Activated naive CD4-positive, alpha-beta T cell treated with Interleukin-2 at 50 U/mL for 16 hours (primary cell): Measurements from ENCODE around the gene C20orf204.

ENCODE experiments used
- DNase-seq: peaks from one replicate; pipeline ENCODE4 v3.0.0-alpha.2; 2020

The C20orf204 gene

DNA sequence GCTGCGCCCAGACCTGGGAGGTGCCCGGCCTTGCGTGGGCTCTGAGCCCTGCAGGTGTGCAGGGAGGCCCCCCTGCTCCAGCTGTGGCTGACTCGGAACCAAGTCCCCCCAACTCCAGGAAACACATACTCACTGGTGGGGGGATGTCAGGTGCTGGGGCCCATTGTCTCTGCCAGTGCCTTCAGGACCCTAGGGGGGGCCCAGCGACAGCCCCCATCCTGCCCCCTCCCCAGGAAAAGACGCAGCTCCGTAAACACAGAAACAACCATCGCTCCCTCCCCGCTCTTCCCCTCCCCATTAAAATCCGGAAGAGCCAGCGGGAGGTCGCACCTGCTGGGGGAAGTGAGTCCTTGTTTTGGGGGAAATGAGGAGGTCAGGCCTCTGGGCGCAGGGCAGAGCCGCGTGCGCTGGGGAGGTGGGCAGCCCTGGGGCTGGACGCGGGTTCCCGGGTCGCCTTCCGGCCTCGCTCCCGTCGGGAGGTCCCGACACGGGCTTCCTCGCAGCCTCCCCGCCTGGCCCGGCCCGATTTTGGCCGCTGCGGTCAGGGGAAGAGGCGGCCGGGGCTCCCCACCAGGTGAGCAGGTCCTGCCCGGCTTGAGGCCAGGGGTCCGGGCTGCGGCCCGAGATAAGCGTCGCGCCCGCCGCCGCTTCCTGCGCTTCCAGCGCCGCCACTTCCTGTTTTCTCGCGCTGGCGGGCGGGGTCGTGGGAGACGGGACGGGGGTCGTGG lies 6.2 kb downstream of the C20orf204 start:
- no peak for DNase-seq

DNA sequence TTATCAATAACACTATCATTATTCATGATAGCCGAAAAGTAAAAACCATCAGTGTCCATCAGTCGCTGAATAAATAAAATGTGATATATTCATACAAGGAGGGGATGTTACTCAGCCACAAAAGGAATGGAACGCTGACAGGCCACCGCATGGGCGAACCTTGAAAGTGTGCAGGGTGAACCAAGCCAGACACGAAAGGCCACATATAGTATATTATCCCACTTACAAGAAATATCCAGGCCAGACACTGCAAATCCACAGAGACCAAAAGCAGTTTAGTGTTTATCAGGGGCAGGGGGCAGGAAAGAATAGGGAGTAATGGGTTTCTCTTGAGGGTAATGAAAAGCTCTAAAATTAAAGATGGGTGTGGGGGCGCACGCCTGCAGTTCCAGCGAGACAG lies 7.8 kb downstream of the C20orf204 start:
- no peak for DNase-seq

GRCh38 chr20:64044484-64045247 lies 8.7 kb downstream of the C20orf204 start:
- no peak for DNase-seq

- no peak for DNase-seq
Measured at GRCh38 chr20:64045346-64046011, 9.5 kb downstream of the C20orf204 start.

- no peak for DNase-seq
Measured at GRCh38 chr20:64047046-64047389, 11.0 kb downstream of the C20orf204 start.

- DNase-seq, result no peak
Measured at GRCh38 chr20:64047968-64048401, 12.0 kb downstream of the C20orf204 start.

DNA sequence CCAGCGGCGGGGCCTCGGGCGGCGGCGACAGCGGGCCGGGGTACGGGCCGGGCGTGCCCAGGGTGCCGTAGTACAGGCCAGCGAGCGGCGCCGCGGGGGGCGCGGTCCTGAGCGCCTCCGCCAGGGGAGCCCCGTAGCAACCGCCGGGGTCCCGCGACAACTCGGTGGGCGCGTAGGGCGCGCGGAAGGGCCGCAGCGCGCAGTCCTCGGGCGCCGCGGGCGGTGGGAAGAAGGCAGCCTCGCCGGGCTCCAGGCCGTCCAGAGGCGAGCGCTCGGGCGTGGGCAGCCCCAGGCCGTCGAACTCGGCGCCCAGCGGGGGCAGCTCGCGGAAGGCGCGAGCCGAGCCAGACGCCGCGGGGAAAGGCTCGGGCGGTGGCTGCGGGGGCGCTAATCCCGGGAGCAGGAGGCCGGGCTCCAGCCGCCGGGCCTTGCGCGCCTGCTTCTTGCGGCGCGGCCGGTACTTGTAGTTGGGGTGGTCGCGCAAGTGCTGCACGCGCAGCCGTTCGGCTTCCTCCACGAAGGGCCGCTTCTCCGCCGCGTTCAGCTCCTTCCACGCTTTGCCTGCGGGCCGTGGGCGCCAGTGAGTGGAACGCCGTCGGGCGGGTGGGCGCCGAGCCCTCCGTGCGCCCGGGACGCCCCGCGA lies 12.5 kb downstream of the C20orf204 start:
- no peak for DNase-seq

- peak; percentile 33 for DNase-seq
Measured at GRCh38 chr20:64049060-64049877, 13.3 kb downstream of the C20orf204 start, which contains the start of gene SOX18. Gene SOX18 (minus strand): TSS chr20:64049639. CDS start chr20:64049516, 123 bp downstream.

- no peak for DNase-seq
Measured at GRCh38 chr20:64049878-64050260, 13.9 kb downstream of the C20orf204 start.

DNA sequence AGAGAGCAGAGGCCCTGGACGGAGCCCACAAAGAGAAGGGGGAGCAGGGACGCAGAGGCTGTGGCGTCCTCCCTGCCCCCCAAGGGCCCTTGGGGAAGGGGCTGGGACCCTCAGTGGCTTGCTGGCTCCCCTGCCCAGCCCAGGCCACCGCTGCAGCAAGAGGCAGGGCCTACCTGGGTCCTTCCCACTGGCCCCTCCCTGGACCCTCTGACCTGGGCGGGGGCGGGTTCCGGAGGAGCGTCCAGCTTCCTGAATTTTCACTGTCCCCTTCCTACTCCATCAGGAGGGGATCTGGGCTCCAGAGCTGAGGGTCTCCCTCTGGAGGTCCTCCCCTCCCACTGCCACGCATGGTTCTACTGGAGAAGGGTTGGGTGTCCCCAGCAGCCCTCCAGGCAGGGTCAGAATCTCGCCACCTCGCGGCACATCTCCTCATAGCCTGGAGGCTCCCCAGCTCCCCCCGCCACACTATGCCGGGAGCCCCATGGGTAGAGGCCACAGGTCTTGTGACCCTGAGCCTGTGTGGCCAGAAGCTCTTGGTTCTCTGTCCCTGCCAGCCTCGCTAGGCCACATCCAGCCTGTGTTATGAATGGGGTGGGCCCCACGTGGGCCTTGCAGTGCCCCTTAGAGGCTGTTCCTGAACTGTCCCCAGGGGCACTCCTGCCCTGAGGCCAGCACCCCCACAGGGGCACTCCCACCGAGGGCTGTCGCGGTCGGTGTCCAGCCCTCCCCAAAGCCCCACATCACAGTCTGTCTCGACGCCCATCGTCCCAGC lies 14.5 kb downstream of the C20orf204 start:
- no peak for DNase-seq

GRCh38 chr20:64051033-64051452 lies 15.1 kb downstream of the C20orf204 start:
- no peak for DNase-seq

GRCh38 chr20:64051561-64052325 lies 15.8 kb downstream of the C20orf204 start:
- no peak for DNase-seq

GRCh38 chr20:64052326-64052722 lies 16.3 kb downstream of the C20orf204 start:
- no peak for DNase-seq

DNA sequence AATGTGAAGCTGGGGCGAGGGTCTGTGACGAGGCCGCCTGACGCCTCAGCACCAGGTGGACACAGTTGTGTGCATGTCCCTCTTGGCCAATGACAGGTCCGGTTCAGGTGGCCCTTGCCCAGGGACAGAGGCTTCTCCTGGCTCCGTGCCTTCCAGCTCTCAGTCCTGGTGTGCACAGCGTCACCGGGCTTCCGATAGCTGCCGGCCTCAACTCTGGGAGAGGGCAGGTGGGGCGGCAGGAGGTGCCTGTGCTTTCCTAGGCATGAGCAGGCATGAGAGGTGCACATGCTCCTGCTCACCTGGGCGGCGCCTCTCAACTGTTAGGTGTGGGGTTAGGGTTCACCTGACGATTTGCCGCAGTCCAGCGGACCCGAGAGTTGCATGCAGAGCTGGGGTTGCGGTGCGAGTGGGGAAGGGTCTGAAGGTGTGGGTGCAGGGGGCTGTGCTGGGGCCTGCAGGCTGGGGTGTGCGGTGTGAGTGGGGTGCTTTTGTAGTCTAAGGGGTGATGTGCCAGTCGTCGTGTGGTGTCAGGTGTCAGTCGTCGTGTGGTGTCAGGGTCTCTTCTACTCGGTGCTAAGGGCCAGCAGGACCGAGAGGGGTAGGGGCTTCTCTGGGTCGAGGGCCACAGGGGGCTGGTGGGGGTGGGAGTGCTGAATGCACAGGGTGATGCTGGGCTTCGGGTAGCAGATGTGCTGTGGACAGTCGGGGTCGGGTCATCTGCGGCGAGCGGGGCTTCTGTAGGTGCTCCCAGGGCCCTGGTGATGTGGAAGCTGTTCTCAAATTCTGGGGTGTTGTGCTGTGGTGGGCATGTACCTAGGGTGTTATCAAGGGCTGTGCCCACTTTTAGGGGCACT lies 17.2 kb downstream of the C20orf204 start:
- DNase-seq, result no peak

DNA sequence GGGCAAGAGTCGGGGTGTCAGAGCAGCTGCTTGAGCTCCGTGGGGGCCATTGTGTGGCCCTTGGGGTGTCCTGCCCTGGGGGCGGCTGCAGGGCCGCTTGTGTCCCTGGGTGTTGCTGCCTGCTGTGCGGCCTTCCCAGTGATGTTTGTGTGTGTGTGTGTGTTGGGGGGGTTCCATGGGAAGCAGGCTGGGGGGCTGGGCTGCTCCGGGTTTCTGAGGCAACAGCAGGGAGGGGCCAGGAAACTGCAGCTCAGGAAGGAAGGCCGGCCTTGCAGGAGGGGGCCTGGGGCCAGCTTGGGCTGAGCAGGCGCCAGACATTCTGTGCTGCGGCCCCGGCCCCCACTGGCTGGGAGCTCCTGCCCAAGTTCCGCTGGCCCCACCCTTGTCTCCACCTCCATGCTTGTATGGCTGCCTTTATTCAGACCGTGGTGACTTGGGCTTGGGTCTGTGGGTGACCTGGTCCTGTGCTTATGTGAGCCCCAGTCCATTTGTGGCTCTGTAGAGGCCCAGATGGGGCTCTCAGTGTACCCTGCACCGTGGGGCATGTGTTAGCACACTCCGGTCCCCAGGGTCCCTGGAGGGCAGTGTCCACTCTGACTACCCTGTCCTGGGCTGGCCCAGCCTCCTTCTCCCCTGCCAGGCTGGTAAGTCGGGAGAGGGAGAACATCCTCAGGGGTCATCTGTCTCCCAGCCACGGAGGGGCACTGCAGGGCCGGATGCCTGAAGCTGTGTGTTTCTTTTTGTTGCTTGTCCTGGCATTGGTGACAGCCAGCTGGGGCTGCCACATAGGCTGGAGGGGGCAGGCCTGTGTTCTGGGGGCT lies 18.1 kb downstream of the C20orf204 start:
- no peak for DNase-seq

DNA sequence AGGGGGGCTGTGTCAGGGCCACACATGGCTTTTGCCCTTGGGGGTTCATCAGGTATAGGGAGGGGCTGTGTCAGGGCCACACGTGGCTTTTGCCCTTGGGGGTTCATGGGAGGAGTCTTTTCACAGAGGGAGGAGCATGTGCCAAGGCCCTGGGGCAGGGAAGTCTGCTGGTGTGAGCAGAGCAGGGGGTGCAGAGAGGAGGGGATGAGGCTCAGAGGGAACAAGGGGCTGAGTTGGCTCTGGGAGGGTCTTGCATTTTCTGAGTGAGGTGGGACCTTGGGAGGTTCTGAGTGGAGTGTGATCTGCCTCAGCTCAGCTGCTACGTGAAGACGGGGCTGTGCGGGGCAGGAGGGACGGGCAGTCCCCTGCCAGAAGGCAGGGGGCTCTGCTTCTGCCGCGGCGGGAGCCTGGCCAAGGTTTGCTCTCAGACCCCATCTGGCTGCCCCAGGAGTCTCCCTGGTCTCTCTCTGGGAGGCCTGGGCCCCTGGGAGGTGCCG lies 19.5 kb downstream of the C20orf204 start:
- DNase-seq, result no peak

DNA sequence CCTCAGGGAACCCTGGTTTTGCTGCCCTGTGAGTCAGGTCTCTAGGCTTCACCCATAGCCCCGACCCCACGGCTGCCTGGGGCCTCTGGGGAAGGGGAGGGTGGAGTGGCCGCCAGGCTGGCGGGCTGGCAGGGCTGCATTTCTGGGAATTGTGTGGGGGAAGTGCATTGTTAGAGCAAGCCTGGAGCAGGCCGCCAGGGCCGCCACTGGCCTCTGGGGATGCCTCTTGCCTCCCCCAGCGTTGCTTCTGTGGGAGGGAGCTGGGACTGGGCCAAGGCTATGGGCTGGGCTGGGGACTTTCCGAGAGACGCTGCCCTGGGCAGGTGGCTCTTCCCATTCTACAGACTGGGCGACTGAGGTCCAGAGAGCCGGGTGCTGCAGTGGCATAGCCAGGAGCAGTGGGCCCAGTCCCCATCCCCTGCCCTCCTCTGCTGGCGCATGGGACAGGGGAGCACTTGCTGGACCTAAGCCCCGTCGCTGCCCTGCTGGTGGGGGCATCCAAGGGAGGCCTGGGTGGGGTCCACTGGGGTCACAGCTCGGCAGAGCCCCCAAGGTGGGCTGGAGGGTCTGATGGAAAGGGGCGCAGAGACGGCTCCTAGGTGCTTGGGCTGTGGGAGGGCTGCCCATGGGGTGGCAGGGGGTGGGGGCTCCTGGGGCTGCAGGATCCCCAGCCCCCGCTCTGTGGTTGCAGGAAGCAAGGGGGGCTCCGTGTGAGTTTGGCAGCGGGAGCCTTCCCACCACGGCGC lies 20.1 kb downstream of the C20orf204 start:
- no peak for DNase-seq

DNA sequence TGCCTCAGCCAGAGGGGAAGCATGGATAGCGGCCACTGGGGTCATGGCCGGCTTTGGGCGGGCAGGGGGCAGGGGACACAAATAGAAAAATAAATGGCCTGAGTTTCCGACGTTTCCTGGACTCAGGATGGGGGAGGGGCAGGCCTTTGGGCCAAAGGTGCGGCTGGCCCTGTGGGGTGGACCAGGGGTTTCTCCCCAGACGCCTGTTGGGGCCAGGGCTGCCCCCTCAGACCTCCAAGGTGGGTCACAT lies 20.6 kb downstream of the C20orf204 start:
- no peak for DNase-seq
